Sigmoid colon (tissue), 4 donors: ENCODE results near the gene TAS2R40.

ENCODE experiments used
- EP300 ChIP-seq, 4 donors: sonication (generic); formaldehyde crosslinking; IDR thresholded peaks; one replicate each; pipeline ENCODE4 v1.6.1; 2017; ENCODE audit warnings: antibody characterized with exemption in 4 of 4
- POLR2A ChIP-seq, 2 donors: fragments of 450-650 bp; IDR thresholded peaks; one replicate each; pipeline ENCODE4 v1.6.1; 2016; ENCODE audit warnings: antibody characterized with exemption in 2 of 2, mild to moderate bottlenecking in 2 of 2, moderate library complexity in 2 of 2
- POLR2AphosphoS5 ChIP-seq, 4 donors: sonication (generic); formaldehyde crosslinking; IDR thresholded peaks; one replicate each; pipeline ENCODE4 v1.6.1; 2017; ENCODE audit warnings: antibody characterized with exemption in 4 of 4
- TF ChIP-seq, protein P1 (sequence below), 4 experiments: fragments of 450-650 bp in 3 of 4; fragments of 200-600 bp in 1 of 4; IDR thresholded peaks; one replicate each; pipeline ENCODE4 v1.5.1; 2016 to 2019; ENCODE audit warnings: antibody characterized with exemption in 4 of 4, mild to moderate bottlenecking in 3 of 4, moderate library complexity in 2 of 4

GRCh38 chr7:143185551-143185950 lies 36.3 kb upstream of the TAS2R40 start:
- TF ChIP-seq POLR2A (IDR thresholded peaks at IDR 0.05) (no peak), POLR2AphosphoS5 (IDR thresholded peaks at IDR 0.05) (no peak), EP300 (IDR thresholded peaks at IDR 0.05) (no peak)
- TF ChIP-seq, protein P1, sequence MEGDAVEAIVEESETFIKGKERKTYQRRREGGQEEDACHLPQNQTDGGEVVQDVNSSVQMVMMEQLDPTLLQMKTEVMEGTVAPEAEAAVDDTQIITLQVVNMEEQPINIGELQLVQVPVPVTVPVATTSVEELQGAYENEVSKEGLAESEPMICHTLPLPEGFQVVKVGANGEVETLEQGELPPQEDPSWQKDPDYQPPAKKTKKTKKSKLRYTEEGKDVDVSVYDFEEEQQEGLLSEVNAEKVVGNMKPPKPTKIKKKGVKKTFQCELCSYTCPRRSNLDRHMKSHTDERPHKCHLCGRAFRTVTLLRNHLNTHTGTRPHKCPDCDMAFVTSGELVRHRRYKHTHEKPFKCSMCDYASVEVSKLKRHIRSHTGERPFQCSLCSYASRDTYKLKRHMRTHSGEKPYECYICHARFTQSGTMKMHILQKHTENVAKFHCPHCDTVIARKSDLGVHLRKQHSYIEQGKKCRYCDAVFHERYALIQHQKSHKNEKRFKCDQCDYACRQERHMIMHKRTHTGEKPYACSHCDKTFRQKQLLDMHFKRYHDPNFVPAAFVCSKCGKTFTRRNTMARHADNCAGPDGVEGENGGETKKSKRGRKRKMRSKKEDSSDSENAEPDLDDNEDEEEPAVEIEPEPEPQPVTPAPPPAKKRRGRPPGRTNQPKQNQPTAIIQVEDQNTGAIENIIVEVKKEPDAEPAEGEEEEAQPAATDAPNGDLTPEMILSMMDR (IDR thresholded peaks at IDR 0.05) = no peak
